ENCODE results near the gene PAPPA2. TPM values are rescaled to one million over a fixed set of nuclear protein-coding genes. Genes with fewer than 3 reads are reported as not detected.

Gene PAPPA2
- total RNA-seq: 8.4 TPM

GRCh38 chr1:176462674-176463378, at the start of gene PAPPA2:
TSS of gene PAPPA2 (plus strand) at chr1:176463175. CDS start at chr1:176556323, 93,148 bp downstream.

All from camera-type eye (tissue), 1 donor.